ENCODE data around the gene OBSCN. TPM values are rescaled to one million over a fixed set of nuclear protein-coding genes. Genes with fewer than 3 reads are reported as not detected.

Gene OBSCN
- total RNA-seq, 1 experiment from 2014 or later = 10.5 TPM

DNA sequence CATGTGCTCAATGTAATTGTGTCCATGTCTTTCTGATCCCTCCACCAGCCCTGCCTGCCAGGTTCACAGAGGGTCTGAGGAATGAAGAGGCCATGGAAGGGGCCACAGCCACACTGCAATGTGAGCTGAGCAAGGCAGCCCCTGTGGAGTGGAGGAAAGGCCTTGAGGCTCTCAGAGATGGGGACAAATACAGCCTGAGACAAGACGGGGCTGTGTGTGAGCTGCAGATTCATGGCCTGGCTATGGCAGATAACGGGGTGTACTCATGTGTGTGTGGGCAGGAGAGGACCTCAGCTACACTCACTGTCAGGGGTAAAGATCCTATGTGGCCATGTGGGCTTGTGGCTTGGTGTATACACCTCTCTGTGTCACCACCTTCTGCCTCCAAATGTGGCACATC, 91.4 kb downstream of the OBSCN start:
- intact Hi-C loops (cut with micrococcal nuclease; ENCODE audit: unreplicated experiment) = no loop called here
- POLR2A ChIA-PET = no interaction called here
- DNase-seq (ENCODE audit: low read depth, low spot score) = no peak
- Histone ChIP-seq H3K4me3 (ENCODE audit: low read depth in 2 of 2, low read length in 2 of 2) (no peak overlapping the region), H3K4me1 (ENCODE audit: control insufficient read depth, insufficient read depth, low read length) (no peaks in the 10 kb centered on the region), H3K27me3 (ENCODE audit: control insufficient read depth, insufficient read depth, low read length) (no peaks in the 10 kb centered on the region), H3K36me3 (ENCODE audit: control insufficient read depth, insufficient read depth, low read length) (no peaks in the 10 kb centered on the region), H3K27ac (ENCODE audit: low read length) (no peak overlapping the region), H3K9me3 (ENCODE audit: control insufficient read depth, insufficient read depth, low read depth, low read length) (peaks cover 8% of the 10 kb centered on the region; the same call in 1 of the 2 replicates)
- in situ Hi-C loops (cut with HindIII; ENCODE audit: low pct_unique_long_range_greater_than_20kb, low sequenced_read_pairs) = no loop called here
- CTCF ChIA-PET = no interaction called here
- no TSS peak for BruUV-seq (replicated peaks)
- TF ChIP-seq REST (IDR thresholded peaks at IDR 0.05; ENCODE audit: insufficient read depth in 1 of 2, low read depth in 2 of 2, low read length in 1 of 2) = no peak
- ATAC-seq = no peak

DNA sequence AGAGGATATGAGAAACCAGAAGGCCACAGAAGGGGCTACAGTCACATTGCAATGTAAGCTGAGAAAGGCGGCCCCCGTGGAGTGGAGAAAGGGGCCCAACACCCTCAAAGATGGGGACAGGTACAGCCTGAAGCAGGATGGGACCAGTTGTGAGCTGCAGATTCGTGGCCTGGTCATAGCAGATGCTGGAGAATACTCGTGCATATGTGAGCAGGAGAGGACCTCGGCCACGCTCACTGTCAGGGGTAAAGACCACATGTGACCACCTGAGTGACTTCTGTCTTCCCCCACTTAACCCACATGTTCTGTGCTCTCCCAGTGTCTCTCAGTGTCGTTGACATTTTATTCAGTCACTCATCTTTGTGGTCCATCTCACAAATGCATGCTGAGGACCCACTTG, 92.1 kb downstream of the OBSCN start:
- H3K9me3 ChIP-seq (ENCODE audit: control insufficient read depth, insufficient read depth, low read depth, low read length) = peaks cover 8% of the 10 kb centered on the region; the same call in 1 of the 2 replicates
- H3K27me3 ChIP-seq (ENCODE audit: control insufficient read depth, insufficient read depth, low read length) = no peaks in the 10 kb centered on the region
- BruUV-seq (replicated peaks) = no TSS peak
- no peak overlapping the region for H3K27ac ChIP-seq (ENCODE audit: low read length)
- TF ChIP-seq, protein P1, sequence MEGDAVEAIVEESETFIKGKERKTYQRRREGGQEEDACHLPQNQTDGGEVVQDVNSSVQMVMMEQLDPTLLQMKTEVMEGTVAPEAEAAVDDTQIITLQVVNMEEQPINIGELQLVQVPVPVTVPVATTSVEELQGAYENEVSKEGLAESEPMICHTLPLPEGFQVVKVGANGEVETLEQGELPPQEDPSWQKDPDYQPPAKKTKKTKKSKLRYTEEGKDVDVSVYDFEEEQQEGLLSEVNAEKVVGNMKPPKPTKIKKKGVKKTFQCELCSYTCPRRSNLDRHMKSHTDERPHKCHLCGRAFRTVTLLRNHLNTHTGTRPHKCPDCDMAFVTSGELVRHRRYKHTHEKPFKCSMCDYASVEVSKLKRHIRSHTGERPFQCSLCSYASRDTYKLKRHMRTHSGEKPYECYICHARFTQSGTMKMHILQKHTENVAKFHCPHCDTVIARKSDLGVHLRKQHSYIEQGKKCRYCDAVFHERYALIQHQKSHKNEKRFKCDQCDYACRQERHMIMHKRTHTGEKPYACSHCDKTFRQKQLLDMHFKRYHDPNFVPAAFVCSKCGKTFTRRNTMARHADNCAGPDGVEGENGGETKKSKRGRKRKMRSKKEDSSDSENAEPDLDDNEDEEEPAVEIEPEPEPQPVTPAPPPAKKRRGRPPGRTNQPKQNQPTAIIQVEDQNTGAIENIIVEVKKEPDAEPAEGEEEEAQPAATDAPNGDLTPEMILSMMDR (IDR thresholded peaks at IDR 0.05) = no peak
- TF ChIP-seq REST (IDR thresholded peaks at IDR 0.05; ENCODE audit: insufficient read depth in 1 of 2, low read depth in 2 of 2, low read length in 1 of 2) (no peak), POLR2AphosphoS5 (IDR thresholded peaks at IDR 0.05; ENCODE audit: low read depth, low read length) (no peak)
- intact Hi-C loops (cut with micrococcal nuclease; ENCODE audit: unreplicated experiment) = no loop called here
- H3K36me3 ChIP-seq (ENCODE audit: control insufficient read depth, insufficient read depth, low read length) = no peaks in the 10 kb centered on the region
- DNase-seq (ENCODE audit: low read depth, low spot score) (no peak), ATAC-seq (no peak)
- in situ Hi-C loops (cut with HindIII; ENCODE audit: low pct_unique_long_range_greater_than_20kb, low sequenced_read_pairs) = no loop called here
- CTCF ChIA-PET = no interaction called here
- POLR2A ChIA-PET = no interaction called here
- H3K4me1 ChIP-seq (ENCODE audit: control insufficient read depth, insufficient read depth, low read length) = no peaks in the 10 kb centered on the region
- H3K4me3 ChIP-seq (ENCODE audit: low read depth in 2 of 2, low read length in 2 of 2) = no peak overlapping the region

- no peak overlapping the region for H3K27ac ChIP-seq (ENCODE audit: low read length)
- ChIA-PET POLR2A (interaction anchor here (0.7 kb wide), 1 partner anchor 15 kb away, joined by 5 read pairs; no protein-coding TSS in a partner anchor), CTCF (no interaction called here)
- no peaks in the 10 kb centered on the region for H3K36me3 ChIP-seq (ENCODE audit: control insufficient read depth, insufficient read depth, low read length)
- no peak overlapping the region for H3K4me3 ChIP-seq (ENCODE audit: low read depth in 2 of 2, low read length in 2 of 2)
- H3K4me1 ChIP-seq (ENCODE audit: control insufficient read depth, insufficient read depth, low read length) = no peaks in the 10 kb centered on the region
- no peaks in the 10 kb centered on the region for H3K27me3 ChIP-seq (ENCODE audit: control insufficient read depth, insufficient read depth, low read length)
- in situ Hi-C loops (cut with HindIII; ENCODE audit: low pct_unique_long_range_greater_than_20kb, low sequenced_read_pairs) = no loop called here
- intact Hi-C loops (cut with micrococcal nuclease; ENCODE audit: unreplicated experiment) = no loop called here
- no peak for DNase-seq (ENCODE audit: low read depth, low spot score)
- no TSS peak for BruUV-seq (replicated peaks)
- no peak for ATAC-seq
- H3K9me3 ChIP-seq (ENCODE audit: control insufficient read depth, insufficient read depth, low read depth, low read length) = peaks cover 8% of the 10 kb centered on the region; the same call in 1 of the 2 replicates
- no peak for TF ChIP-seq POLR2AphosphoS5 (IDR thresholded peaks at IDR 0.05; ENCODE audit: low read depth, low read length)
- no peak for TF ChIP-seq REST (IDR thresholded peaks at IDR 0.05; ENCODE audit: insufficient read depth in 1 of 2, low read depth in 2 of 2, low read length in 1 of 2)
- TF ChIP-seq SIN3A (IDR thresholded peaks at IDR 0.05; ENCODE audit: borderline replicate concordance, insufficient read depth, low read depth, low read length) = no peak
- no peak for TF ChIP-seq TCF7L2 (IDR thresholded peaks at IDR 0.05; ENCODE audit: low read depth, low read length)
- TF ChIP-seq, protein P1 (IDR thresholded peaks at IDR 0.05) = no peak
Measured at GRCh38 chr1:228302086-228302485, 94.2 kb downstream of the OBSCN start.
